ENCODE data around the gene HS3ST3A1. TPM values are rescaled to one million over a fixed set of nuclear protein-coding genes. Genes with fewer than 3 reads are reported as not detected.

HS3ST3A1 gene
- total RNA-seq, 1 donor from 2014 or later, result 10.2 TPM

- H3K27ac Mint-ChIP-seq, result peak overlapping the region; percentile 64
- H3K4me3 Mint-ChIP-seq, result peak overlapping the region; percentile 6
Observed at GRCh38 chr17:13513039-13513405, 88.7 kb downstream of the HS3ST3A1 start.

GRCh38 chr17:13510062-13510461 lies 91.7 kb downstream of the HS3ST3A1 start:
- DNase-seq (ENCODE audit: low spot score in 2 of 2, unreplicated experiment in 2 of 2), result no peak
- Mint-ChIP-seq H3K9me3 (no peaks in the 10 kb centered on the region), H3K27me3 (ENCODE audit: low read depth) (no peaks in the 10 kb centered on the region), H3K4me3 (peak overlapping the region; percentile 3), H3K4me1 (peaks cover 57% of the 10 kb centered on the region), H3K27ac (peak overlapping the region; percentile 8), H3K36me3 (no peaks in the 10 kb centered on the region)
- no peak for TF ChIP-seq CTCF (IDR thresholded peaks at IDR 0.05; ENCODE audit: unreplicated experiment)

More at GRCh38 chr17:13513039-13513405, 88.7 kb downstream of the HS3ST3A1 start:
- Mint-ChIP-seq H3K9me3 (no peaks in the 10 kb centered on the region), H3K36me3 (peaks cover 4% of the 10 kb centered on the region), H3K4me1 (peaks cover 48% of the 10 kb centered on the region), H3K27me3 (ENCODE audit: low read depth) (no peaks in the 10 kb centered on the region)
- no peak for TF ChIP-seq CTCF (IDR thresholded peaks at IDR 0.05; ENCODE audit: unreplicated experiment)
- DNase-seq (ENCODE audit: low spot score in 2 of 2, unreplicated experiment in 2 of 2), result no peak

- Mint-ChIP-seq H3K27me3 (ENCODE audit: low read depth) (no peaks in the 10 kb centered on the region), H3K4me3 (no peak overlapping the region), H3K36me3 (no peaks in the 10 kb centered on the region), H3K27ac (peak overlapping the region; percentile 8), H3K9me3 (no peaks in the 10 kb centered on the region), H3K4me1 (peaks cover 62% of the 10 kb centered on the region)
- no peak for DNase-seq (ENCODE audit: low spot score in 2 of 2, unreplicated experiment in 2 of 2)
- TF ChIP-seq CTCF (IDR thresholded peaks at IDR 0.05; ENCODE audit: unreplicated experiment), result no peak
Observed at GRCh38 chr17:13509527-13509926, 92.2 kb downstream of the HS3ST3A1 start.

GRCh38 chr17:13508896-13509295 lies 92.8 kb downstream of the HS3ST3A1 start:
- Mint-ChIP-seq H3K4me3 (no peak overlapping the region), H3K36me3 (no peaks in the 10 kb centered on the region), H3K4me1 (peaks cover 62% of the 10 kb centered on the region), H3K27me3 (ENCODE audit: low read depth) (no peaks in the 10 kb centered on the region), H3K9me3 (no peaks in the 10 kb centered on the region), H3K27ac (peak overlapping the region; percentile 8)
- no peak for DNase-seq (ENCODE audit: low spot score in 2 of 2, unreplicated experiment in 2 of 2)
- TF ChIP-seq CTCF (IDR thresholded peaks at IDR 0.05; ENCODE audit: unreplicated experiment), result no peak

GRCh38 chr17:13503526-13503925 lies 98.2 kb downstream of the HS3ST3A1 start:
- TF ChIP-seq CTCF (IDR thresholded peaks at IDR 0.05; ENCODE audit: unreplicated experiment), result no peak
- Mint-ChIP-seq H3K36me3 (no peaks in the 10 kb centered on the region), H3K4me1 (peaks cover 18% of the 10 kb centered on the region), H3K9me3 (no peaks in the 10 kb centered on the region), H3K27ac (no peak overlapping the region), H3K27me3 (ENCODE audit: low read depth) (no peaks in the 10 kb centered on the region), H3K4me3 (no peak overlapping the region)
- DNase-seq (ENCODE audit: low spot score in 2 of 2, unreplicated experiment in 2 of 2), result no peak

- TF ChIP-seq CTCF (IDR thresholded peaks at IDR 0.05; ENCODE audit: unreplicated experiment), result no peak
- Mint-ChIP-seq H3K9me3 (no peaks in the 10 kb centered on the region), H3K27me3 (ENCODE audit: low read depth) (no peaks in the 10 kb centered on the region), H3K36me3 (peaks cover under 1% of the 10 kb centered on the region), H3K27ac (no peak overlapping the region), H3K4me3 (no peak overlapping the region), H3K4me1 (peaks cover 17% of the 10 kb centered on the region)
- DNase-seq (ENCODE audit: low spot score in 2 of 2, unreplicated experiment in 2 of 2), result no peak
Observed at GRCh38 chr17:13502263-13502662, 99.5 kb downstream of the HS3ST3A1 start.

Data from mesothelial cell of epicardium (in vitro differentiated cells).